Spleen (tissue), 11 donors: Measurements from ENCODE around the gene HLA-DRB5. TPM values are rescaled to one million over a fixed set of nuclear protein-coding genes. Genes with fewer than 3 reads are reported as not detected.

Source experiments
- DNase-seq: peaks from one replicate; pipeline ENCODE4 v3.0.0-alpha.2; 2020
- H3K27ac ChIP-seq, 8 donors: fragments of 200-600 bp; sonication (generic) in 7 of 8; 1 replicate in 4 of 8; 2 replicates in 4 of 8; pipeline versions ENCODE4 v1.5.0 to v1.8.0; 2016 to 2021; ENCODE audit warnings: inconsistent platforms in 4 of 8, mild to moderate bottlenecking in 4 of 8, moderate library complexity in 1 of 8
- H3K27me3 ChIP-seq, 7 donors: fragments of 200-600 bp; sonication (generic) in 6 of 7; replicated peaks in 1 of 7; 1 replicate in 4 of 7; 2 replicates in 3 of 7; pipeline versions ENCODE4 v1.5.0 to v1.8.0; 2016 to 2021; ENCODE audit warnings: inconsistent platforms in 3 of 7, mild to moderate bottlenecking in 1 of 7
- H3K36me3 ChIP-seq, 6 donors: fragments of 200-600 bp; sonication (generic) in 5 of 6; 1 replicate in 4 of 6; 2 replicates in 2 of 6; pipeline versions ENCODE4 v1.5.0 to v1.8.0; 2016 to 2021; ENCODE audit warnings: inconsistent platforms in 2 of 6
- H3K4me1 ChIP-seq, 6 donors: fragments of 200-600 bp; sonication (generic) in 5 of 6; 1 replicate in 3 of 6; 2 replicates in 3 of 6; pipeline versions ENCODE4 v1.5.0 to v1.8.0; 2016 to 2021; ENCODE audit warnings: inconsistent platforms in 3 of 6
- H3K4me3 ChIP-seq, 8 donors: fragments of 200-600 bp; sonication (generic) in 7 of 8; 1 replicate in 4 of 8; 2 replicates in 4 of 8; pipeline versions ENCODE4 v1.5.0 to v1.8.0; 2016 to 2021; ENCODE audit warnings: inconsistent platforms in 4 of 8, mild to moderate bottlenecking in 4 of 8, moderate library complexity in 2 of 8
- H3K9me3 ChIP-seq, 8 donors: fragments of 200-600 bp; sonication (generic) in 7 of 8; 1 replicate in 4 of 8; 2 replicates in 4 of 8; pipeline versions ENCODE4 v1.5.0 to v1.8.0; 2016 to 2021; ENCODE audit warnings: inconsistent platforms in 4 of 8
- POLR2A ChIP-seq, 3 donors: fragments of 450-650 bp; IDR thresholded peaks; one replicate each; pipeline ENCODE4 v1.5.1; 2017; ENCODE audit warnings: antibody characterized with exemption in 3 of 3, mild to moderate bottlenecking in 1 of 3
- POLR2AphosphoS5 ChIP-seq, 3 donors: sonication (generic); formaldehyde crosslinking; IDR thresholded peaks; one replicate each; pipeline ENCODE4 v1.5.1; 2017; ENCODE audit warnings: antibody characterized with exemption in 3 of 3
- WGBS, 5 donors: extraction: QIAGEN DNeasy Blood & Tissue Kit in 3 of 5; methylation state at CpG; one replicate each; pipeline versions ENCODE4 v1.1.5 to v1.1.7; 2013 to 2018; 5-methylcytosine and 5-hydroxymethylcytosine counted together
- intact Hi-C: fragments of 100-400 bp; cut with DNase I; formaldehyde crosslinking; loops from one replicate; pipeline ENCODE4 v1.15.0; 2023; ENCODE audit warnings: low total_unique reads
- polyA plus RNA-seq, 3 donors: library from polyadenylated mRNA; stranded (reverse); fragments of 200-250 nt; gene quantifications; one replicate each; pipeline ENCODE4 v1.2.1, GENCODE V29; 2013
- total RNA-seq, 7 donors: library from RNA; depleted of rRNA in 3 of 7; stranded (reverse); fragments of >200 nt in 3 of 7; fragmentation: NEBNext Ultra II Directional in 4 of 7; extraction: Animal tissue kit (Norgen Biotek cat#: 25700) in 4 of 7; gene quantifications; one replicate each; pipeline versions ENCODE4 v1.1.0 to v1.2.1, GENCODE V29; 2016 to 2021
- TF ChIP-seq, protein P1 (sequence below), 11 experiments: fragments of 200-600 bp in 7 of 11; fragments of 450-650 bp in 4 of 11; sonication (generic) in 4 of 11; IDR thresholded peaks in 8 of 11; conservative IDR thresholded peaks in 3 of 11; 1 replicate in 7 of 11; 2 replicates in 4 of 11; pipeline versions ENCODE4 v1.4.0 to v1.8.0; 2016 to 2021; ENCODE audit warnings: antibody characterized with exemption in 11 of 11, inconsistent platforms in 4 of 11, mild to moderate bottlenecking in 1 of 11
- donor health status: healthy with polysubstance abuse.
- donor health status: DM: no; HTN: no; CAD: no; lungs with moderate emphysema.
- donor health status: DM: no; HTN: no; CAD: no.
- donor health status: Bipolar disorder and iron deficiency.
- donor health status: healthy.
- donor health status: DM: no; HTN: no; CAD: no.
- donor health status: DM: yes; HTN: yes; CAD: no.

The HLA-DRB5 gene
- total and polyA plus RNA-seq, 10 donors = 1.9 to 633 (median 39.7) TPM

DNA sequence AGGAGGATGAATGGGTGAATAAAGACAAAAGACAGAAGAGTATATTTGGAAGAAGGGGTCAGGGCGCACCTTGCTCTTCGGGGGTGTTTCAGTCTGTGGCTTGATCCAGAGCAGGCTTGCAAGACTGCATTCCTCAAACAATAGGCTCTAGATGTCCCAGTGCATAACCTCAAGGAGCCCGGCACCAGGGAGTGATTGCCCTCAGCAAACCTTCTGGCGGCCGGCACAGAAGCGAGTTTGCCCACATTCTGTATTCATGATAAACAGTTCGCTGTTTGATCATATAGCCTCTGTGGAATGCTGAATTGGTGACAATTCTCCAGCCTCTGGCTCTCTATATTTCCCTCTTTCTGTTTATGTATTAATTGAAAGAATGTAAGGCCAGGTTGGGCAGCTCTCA is 29.7 kb upstream of the HLA-DRB5 start:
- 81 to 98% methylated on average over 7 of the region's 7 CpGs; no CpG with 5 or more reads in 3 of the 5 donors for WGBS, 5 donors
- TF ChIP-seq POLR2A (IDR thresholded peaks at IDR 0.05) (no peak), POLR2AphosphoS5 (IDR thresholded peaks at IDR 0.05) (no peak)
- TF ChIP-seq, protein P1, sequence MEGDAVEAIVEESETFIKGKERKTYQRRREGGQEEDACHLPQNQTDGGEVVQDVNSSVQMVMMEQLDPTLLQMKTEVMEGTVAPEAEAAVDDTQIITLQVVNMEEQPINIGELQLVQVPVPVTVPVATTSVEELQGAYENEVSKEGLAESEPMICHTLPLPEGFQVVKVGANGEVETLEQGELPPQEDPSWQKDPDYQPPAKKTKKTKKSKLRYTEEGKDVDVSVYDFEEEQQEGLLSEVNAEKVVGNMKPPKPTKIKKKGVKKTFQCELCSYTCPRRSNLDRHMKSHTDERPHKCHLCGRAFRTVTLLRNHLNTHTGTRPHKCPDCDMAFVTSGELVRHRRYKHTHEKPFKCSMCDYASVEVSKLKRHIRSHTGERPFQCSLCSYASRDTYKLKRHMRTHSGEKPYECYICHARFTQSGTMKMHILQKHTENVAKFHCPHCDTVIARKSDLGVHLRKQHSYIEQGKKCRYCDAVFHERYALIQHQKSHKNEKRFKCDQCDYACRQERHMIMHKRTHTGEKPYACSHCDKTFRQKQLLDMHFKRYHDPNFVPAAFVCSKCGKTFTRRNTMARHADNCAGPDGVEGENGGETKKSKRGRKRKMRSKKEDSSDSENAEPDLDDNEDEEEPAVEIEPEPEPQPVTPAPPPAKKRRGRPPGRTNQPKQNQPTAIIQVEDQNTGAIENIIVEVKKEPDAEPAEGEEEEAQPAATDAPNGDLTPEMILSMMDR (IDR thresholded peaks at IDR 0.05 in 8 of 11, conservative IDR thresholded peaks at IDR 0.05 in 3 of 11) = no peak
- DNase-seq = no peak
- Histone ChIP-seq H3K27me3 (no peaks in the 10 kb centered on the region), H3K9me3 (no peaks in the 10 kb centered on the region), H3K4me1 (no peaks in the 10 kb centered on the region), H3K4me3 (no peak overlapping the region), H3K27ac (no peak overlapping the region), H3K36me3 (no peaks in the 10 kb centered on the region)
- intact Hi-C loops = no loop called here

DNA sequence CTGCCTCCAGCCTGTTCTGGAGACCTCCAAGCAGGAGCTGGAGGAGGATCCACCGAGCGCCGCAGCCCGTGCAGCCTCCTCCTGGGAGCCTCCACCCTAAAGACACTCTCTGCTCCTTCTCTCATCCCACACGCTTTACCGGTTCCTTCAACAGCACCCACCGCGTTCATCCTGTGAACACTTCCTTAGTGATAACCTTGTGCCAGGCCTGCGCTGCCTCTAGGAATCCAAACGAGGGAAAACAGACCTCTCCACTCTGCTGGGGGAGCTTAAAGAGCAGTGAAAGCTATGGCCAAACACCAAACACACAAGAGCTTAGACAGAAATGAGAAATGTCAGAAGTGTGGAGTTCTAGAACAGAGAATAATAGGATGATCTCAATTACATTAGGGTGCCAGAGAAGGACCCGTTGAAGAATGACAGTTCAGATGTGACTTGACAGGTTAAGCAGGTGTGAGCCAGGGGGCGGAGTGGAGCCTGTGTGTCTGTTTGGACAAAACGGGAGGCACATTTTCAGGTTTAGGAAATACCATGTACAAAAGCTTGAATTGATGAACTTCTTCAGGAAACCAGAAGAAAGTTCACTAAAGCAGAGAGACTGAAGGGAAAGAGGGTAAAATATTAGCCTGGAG is 28.5 kb upstream of the HLA-DRB5 start:
- no peaks in the 10 kb centered on the region for H3K4me1 ChIP-seq
- no peak for DNase-seq
- WGBS, 5 donors = 34 to 63% (median 41%) methylated on average over 9 to 13 of the region's 13 CpGs
- TF ChIP-seq POLR2A (IDR thresholded peaks at IDR 0.05) = no peak
- TF ChIP-seq, protein P1 (IDR thresholded peaks at IDR 0.05 in 8 of 11, conservative IDR thresholded peaks at IDR 0.05 in 3 of 11) = no peak
- TF ChIP-seq POLR2AphosphoS5 (IDR thresholded peaks at IDR 0.05) = no peak
- no peaks in the 10 kb centered on the region for H3K36me3 ChIP-seq
- no peak overlapping the region for H3K27ac ChIP-seq
- no peaks in the 10 kb centered on the region for H3K9me3 ChIP-seq
- intact Hi-C loops = no loop called here
- H3K27me3 ChIP-seq = no peaks in the 10 kb centered on the region
- no peak overlapping the region for H3K4me3 ChIP-seq

DNA sequence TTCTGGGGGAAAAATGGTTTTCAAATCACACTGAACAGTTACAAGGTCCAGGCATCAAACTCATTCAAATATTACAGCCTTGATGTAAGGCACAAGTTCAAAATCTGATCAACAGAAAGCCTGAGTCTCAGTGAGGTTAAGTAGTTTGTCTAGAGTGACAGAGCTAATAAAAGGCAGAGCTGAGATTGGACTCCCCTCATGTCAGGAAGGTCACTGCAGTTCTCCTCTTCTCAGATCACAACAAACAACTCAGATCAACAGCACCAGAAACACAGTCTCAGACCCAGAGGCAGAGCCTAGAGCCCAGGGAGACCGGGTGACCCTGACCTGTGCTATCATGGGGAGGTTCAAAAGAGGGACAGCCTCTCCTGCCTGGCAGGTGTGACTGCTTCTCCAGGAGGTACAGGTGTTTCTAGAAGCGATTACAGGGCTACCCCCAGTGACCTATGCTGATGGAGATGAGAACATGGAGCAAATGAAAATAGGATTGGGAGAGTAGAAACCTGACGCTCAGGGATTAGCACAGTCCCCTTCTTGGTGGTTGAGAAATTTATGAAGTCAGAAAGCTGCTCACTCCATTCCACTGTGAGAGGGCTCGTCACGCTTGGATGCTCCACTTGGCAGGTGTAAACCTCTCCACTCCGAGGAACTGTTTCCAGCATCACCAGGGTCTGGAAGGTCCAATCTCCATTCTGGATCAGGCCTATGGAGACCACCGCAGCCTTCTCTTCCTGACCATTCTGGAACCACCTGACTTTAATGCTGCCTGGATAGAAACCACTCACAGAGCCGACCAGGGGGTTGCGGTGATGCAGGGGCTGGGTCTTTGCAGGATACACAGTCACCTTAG is 24.3 kb upstream of the HLA-DRB5 start:
- 45 to 78% (median 63%) methylated on average over 6 to 9 of the region's 9 CpGs; no CpG with 5 or more reads in 1 of the 5 donors for WGBS, 5 donors
- Histone ChIP-seq H3K27me3 (no peaks in the 10 kb centered on the region), H3K27ac (no peak overlapping the region), H3K9me3 (no peaks in the 10 kb centered on the region), H3K36me3 (no peaks in the 10 kb centered on the region), H3K4me1 (no peaks in the 10 kb centered on the region), H3K4me3 (no peak overlapping the region)
- no peak for DNase-seq
- intact Hi-C loops = no loop called here
- TF ChIP-seq, protein P1 (IDR thresholded peaks at IDR 0.05 in 8 of 11, conservative IDR thresholded peaks at IDR 0.05 in 3 of 11) = no peak
- TF ChIP-seq POLR2AphosphoS5 (IDR thresholded peaks at IDR 0.05) (no peak), POLR2A (IDR thresholded peaks at IDR 0.05) (no peak)
